ENCODE results near the gene AVPI1. TPM values are rescaled to one million over a fixed set of nuclear protein-coding genes. Genes with fewer than 3 reads are reported as not detected.

The AVPI1 gene
- total and polyA plus RNA-seq, 4 donors = 6.6 to 22.1 (median 11.9) TPM

GRCh38 chr10:97708976-97709946, 22.2 kb upstream of the AVPI1 start:
- Histone ChIP-seq H3K27ac (ENCODE audit: low read depth in 1 of 2, low read length in 2 of 2) (no peak overlapping the region), H3K36me3 (ENCODE audit: control insufficient read depth in 4 of 4, insufficient read depth in 3 of 4, low read depth in 1 of 4, low read length in 3 of 4) (no peaks in the 10 kb centered on the region), H3K4me3 (ENCODE audit: low read depth in 1 of 3, low read length in 3 of 3) (no peak overlapping the region), H3K9me3 (ENCODE audit: control insufficient read depth in 4 of 4, low read length in 3 of 4) (no peaks in the 10 kb centered on the region), H3K9ac (ENCODE audit: low read depth in 1 of 2, low read length in 2 of 2) (no peak overlapping the region), H3K4me1 (ENCODE audit: control insufficient read depth in 4 of 4, insufficient read depth in 4 of 4, low read length in 3 of 4) (peaks cover 7 to 23% (median 18%) of the 10 kb centered on the region in 4 donors), H3K27me3 (ENCODE audit: control insufficient read depth in 4 of 4, insufficient read depth in 4 of 4, low read length in 3 of 4) (no peaks in the 10 kb centered on the region)
- 51% methylated on average over 18 of the region's 18 CpGs for WGBS
- TF ChIP-seq CTCF (IDR thresholded peaks at IDR 0.05; ENCODE audit: low read depth, low read length, missing input control) = peak; percentile 53
- TF ChIP-seq RAD21 (IDR thresholded peaks at IDR 0.05) = peak; percentile 77 to 83
- no peak for TF ChIP-seq HNF4G (IDR thresholded peaks at IDR 0.05)
- TF ChIP-seq HNF4A (conservative IDR thresholded peaks at IDR 0.05) = peak in 1 of 2 donors; percentile 13
- TF ChIP-seq GABPA (IDR thresholded peaks at IDR 0.05 in 1 of 2, conservative IDR thresholded peaks at IDR 0.05 in 1 of 2) = no peak
- TF ChIP-seq NR2F2 (IDR thresholded peaks at IDR 0.05) = peak; percentile 39
- peak; percentile 59 for DNase-seq (ENCODE audit: low spot score)

GRCh38 chr10:97708167-97708566, 21.1 kb upstream of the AVPI1 start:
- Histone ChIP-seq H3K36me3 (ENCODE audit: control insufficient read depth in 4 of 4, insufficient read depth in 3 of 4, low read depth in 1 of 4, low read length in 3 of 4) (no peaks in the 10 kb centered on the region), H3K4me1 (ENCODE audit: control insufficient read depth in 4 of 4, insufficient read depth in 4 of 4, low read length in 3 of 4) (peaks cover 6 to 16% (median 11%) of the 10 kb centered on the region in 4 donors), H3K27ac (ENCODE audit: low read depth in 1 of 2, low read length in 2 of 2) (peak overlapping the region; percentile 55 to 69), H3K9me3 (ENCODE audit: control insufficient read depth in 4 of 4, low read length in 3 of 4) (no peaks in the 10 kb centered on the region), H3K4me3 (ENCODE audit: low read depth in 1 of 3, low read length in 3 of 3) (no peak overlapping the region), H3K27me3 (ENCODE audit: control insufficient read depth in 4 of 4, insufficient read depth in 4 of 4, low read length in 3 of 4) (no peaks in the 10 kb centered on the region), H3K9ac (ENCODE audit: low read depth in 1 of 2, low read length in 2 of 2) (no peak overlapping the region)
- DNase-seq (ENCODE audit: low spot score) = no peak
- no peak for TF ChIP-seq FOXA1 (IDR thresholded peaks at IDR 0.05)
- no peak for TF ChIP-seq NR2F2 (IDR thresholded peaks at IDR 0.05)
- TF ChIP-seq RXRA (IDR thresholded peaks at IDR 0.05) = no peak
- TF ChIP-seq HNF4G (IDR thresholded peaks at IDR 0.05) = no peak
- TF ChIP-seq REST (IDR thresholded peaks at IDR 0.05) = no peak
- WGBS = 87% methylated on average over 2 of the region's 2 CpGs

Data from liver (tissue), 9 donors.